ENCODE results near the gene C1orf87.

C1orf87 gene

GRCh38 chr1:59947047-59947938, 126.3 kb downstream of the C1orf87 start:
- DNase-seq (ENCODE audit: low read depth), result peak; percentile 20

DNA sequence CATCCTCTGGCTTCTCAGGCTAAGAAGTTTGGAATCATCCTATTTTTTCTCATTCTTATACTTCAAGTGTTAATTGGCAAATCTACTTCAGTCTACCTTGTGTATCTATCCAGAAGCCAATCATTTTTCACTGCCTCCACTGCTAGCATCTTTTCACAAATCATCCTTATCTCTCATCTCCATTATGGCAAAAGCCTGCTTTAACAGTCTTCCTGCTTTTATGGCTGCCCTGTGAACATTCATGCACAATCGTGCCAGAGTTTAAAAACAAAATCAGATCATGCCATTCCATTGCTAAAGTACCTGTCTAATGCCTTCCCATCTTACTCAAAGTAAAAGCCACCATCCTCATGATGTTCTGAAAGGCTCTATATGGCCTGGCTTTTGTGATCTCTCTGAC, 127.8 kb downstream of the C1orf87 start:
- no peak for DNase-seq (ENCODE audit: low read depth)
